ENCODE data around the gene NOS1AP. TPM values are rescaled to one million over a fixed set of nuclear protein-coding genes. Genes with fewer than 3 reads are reported as not detected.

NOS1AP gene
- total RNA-seq, 2 experiments from 2014 or later: not detected

DNA sequence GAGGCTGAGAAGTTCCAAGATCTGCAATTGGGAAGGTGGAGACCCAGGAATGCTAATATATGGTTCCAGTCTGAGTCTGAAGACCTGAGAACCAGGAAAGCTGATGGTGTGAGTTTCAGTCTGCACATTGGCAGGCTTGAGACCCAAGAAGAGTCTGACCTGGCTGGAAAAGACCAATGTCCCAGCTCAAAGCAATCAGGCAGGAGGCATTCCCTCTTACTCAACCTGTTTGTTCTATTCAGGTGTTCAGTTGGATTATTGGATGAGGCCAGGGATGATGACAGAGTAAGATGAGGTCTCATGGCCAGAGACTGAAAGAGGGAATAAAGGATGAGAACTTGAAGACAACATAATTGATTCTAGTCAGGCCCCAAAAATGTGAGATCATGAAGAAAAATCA is 257.1 kb downstream of the NOS1AP start:
- no peaks in the 10 kb centered on the region for H3K9me2 ChIP-seq (ENCODE audit: insufficient read depth, low read length)
- TF ChIP-seq EZH2phosphoT487 (IDR thresholded peaks at IDR 0.05; ENCODE audit: borderline replicate concordance, low read depth, low read length): no peak
- no peak overlapping the region for H3K4me2 ChIP-seq (ENCODE audit: low read length)
- no peaks in the 10 kb centered on the region for H3K79me2 ChIP-seq (ENCODE audit: insufficient read depth, low read depth, low read length)
- BruUV-seq (replicated peaks): no TSS peak
- H4K20me1 ChIP-seq (ENCODE audit: insufficient read depth, low read length): no peaks in the 10 kb centered on the region
- no peak overlapping the region for H3K27ac ChIP-seq (ENCODE audit: low read depth, low read length, poor library complexity, severe bottlenecking)
- no peak overlapping the region for H3K4me3 ChIP-seq (ENCODE audit: low read depth, low read length, poor library complexity, severe bottlenecking)
- H3K9me3 ChIP-seq (ENCODE audit: low read length): no peaks in the 10 kb centered on the region
- H2AFZ ChIP-seq (ENCODE audit: low read length): no peak overlapping the region
- intact Hi-C loops (cut with micrococcal nuclease; ENCODE audit: unreplicated experiment): no loop called here
- ChIA-PET POLR2A (no interaction called here), CTCF (ENCODE audit: unreplicated experiment) (no interaction called here)
- no peaks in the 10 kb centered on the region for H3K36me3 ChIP-seq (ENCODE audit: insufficient read depth, low read length)
- no peak for DNase-seq (ENCODE audit: low spot score)
- H3K4me1 ChIP-seq (ENCODE audit: insufficient read depth, low read length, poor library complexity, severe bottlenecking): no peaks in the 10 kb centered on the region

DNA sequence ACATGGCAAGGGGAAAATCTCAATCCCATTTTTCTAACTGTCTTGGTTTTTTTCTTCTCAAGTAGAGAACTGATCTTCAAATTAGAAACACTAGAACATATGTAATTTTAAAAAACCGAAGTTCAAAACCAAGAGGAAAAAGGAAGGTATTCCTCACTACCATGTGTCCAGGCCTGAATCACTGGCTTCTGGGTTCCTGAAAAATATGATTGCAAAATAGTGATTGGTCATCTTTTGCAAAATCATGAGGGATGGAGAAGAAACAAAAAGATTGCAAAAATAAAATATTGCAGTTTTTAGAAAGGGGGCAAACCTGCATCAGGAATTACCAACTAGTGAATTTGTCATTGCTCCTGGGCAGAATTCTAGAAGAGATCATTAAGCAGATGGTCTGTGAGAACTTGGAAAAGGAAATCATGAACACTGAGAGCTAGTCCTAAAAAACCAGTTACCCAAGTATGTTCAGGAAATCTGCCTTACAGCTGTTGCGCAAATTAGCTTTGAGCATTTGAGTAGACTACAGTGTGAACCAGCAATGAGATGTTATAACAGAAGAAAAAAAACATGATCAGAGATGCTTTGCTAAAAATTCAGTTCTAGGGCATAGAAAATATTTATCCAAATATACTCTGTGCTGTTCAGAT is 257.8 kb downstream of the NOS1AP start:
- H2AFZ ChIP-seq (ENCODE audit: low read length): no peak overlapping the region
- no peaks in the 10 kb centered on the region for H3K36me3 ChIP-seq (ENCODE audit: insufficient read depth, low read length)
- no peaks in the 10 kb centered on the region for H3K9me3 ChIP-seq (ENCODE audit: low read length)
- no peaks in the 10 kb centered on the region for H3K79me2 ChIP-seq (ENCODE audit: insufficient read depth, low read depth, low read length)
- no peak overlapping the region for H3K4me2 ChIP-seq (ENCODE audit: low read length)
- TF ChIP-seq EZH2phosphoT487 (IDR thresholded peaks at IDR 0.05; ENCODE audit: borderline replicate concordance, low read depth, low read length): no peak
- TF ChIP-seq, protein P1, sequence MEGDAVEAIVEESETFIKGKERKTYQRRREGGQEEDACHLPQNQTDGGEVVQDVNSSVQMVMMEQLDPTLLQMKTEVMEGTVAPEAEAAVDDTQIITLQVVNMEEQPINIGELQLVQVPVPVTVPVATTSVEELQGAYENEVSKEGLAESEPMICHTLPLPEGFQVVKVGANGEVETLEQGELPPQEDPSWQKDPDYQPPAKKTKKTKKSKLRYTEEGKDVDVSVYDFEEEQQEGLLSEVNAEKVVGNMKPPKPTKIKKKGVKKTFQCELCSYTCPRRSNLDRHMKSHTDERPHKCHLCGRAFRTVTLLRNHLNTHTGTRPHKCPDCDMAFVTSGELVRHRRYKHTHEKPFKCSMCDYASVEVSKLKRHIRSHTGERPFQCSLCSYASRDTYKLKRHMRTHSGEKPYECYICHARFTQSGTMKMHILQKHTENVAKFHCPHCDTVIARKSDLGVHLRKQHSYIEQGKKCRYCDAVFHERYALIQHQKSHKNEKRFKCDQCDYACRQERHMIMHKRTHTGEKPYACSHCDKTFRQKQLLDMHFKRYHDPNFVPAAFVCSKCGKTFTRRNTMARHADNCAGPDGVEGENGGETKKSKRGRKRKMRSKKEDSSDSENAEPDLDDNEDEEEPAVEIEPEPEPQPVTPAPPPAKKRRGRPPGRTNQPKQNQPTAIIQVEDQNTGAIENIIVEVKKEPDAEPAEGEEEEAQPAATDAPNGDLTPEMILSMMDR (conservative IDR thresholded peaks at IDR 0.05; ENCODE audit: low read length): no peak
- ChIA-PET POLR2A (no interaction called here), CTCF (ENCODE audit: unreplicated experiment) (no interaction called here)
- no peak overlapping the region for H3K27ac ChIP-seq (ENCODE audit: low read depth, low read length, poor library complexity, severe bottlenecking)
- no peak for DNase-seq (ENCODE audit: low spot score)
- BruUV-seq (replicated peaks): no TSS peak
- H3K4me1 ChIP-seq (ENCODE audit: insufficient read depth, low read length, poor library complexity, severe bottlenecking): no peaks in the 10 kb centered on the region
- H3K4me3 ChIP-seq (ENCODE audit: low read depth, low read length, poor library complexity, severe bottlenecking): no peak overlapping the region
- no peaks in the 10 kb centered on the region for H4K20me1 ChIP-seq (ENCODE audit: insufficient read depth, low read length)
- H3K9me2 ChIP-seq (ENCODE audit: insufficient read depth, low read length): no peaks in the 10 kb centered on the region
- intact Hi-C loops (cut with micrococcal nuclease; ENCODE audit: unreplicated experiment): no loop called here

DNA sequence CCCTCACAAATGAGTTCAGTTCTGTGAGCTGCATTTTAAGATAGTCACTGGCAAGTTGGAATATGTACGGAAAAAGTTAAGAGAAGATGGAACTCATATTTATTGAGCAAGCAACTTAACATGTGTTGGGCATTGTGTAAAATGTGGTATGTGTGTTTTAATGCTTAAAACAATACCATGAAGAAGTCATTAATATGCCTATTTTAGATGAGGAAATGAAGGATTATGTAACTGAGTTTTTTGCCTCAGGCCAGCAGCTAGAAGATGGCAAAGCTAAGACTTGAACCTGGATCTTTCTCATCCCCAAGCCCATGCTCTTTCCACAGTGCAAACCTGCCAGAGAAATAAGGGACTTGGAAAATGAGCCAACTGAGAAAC is 258.3 kb downstream of the NOS1AP start:
- no peaks in the 10 kb centered on the region for H3K79me2 ChIP-seq (ENCODE audit: insufficient read depth, low read depth, low read length)
- ChIA-PET CTCF (ENCODE audit: unreplicated experiment) (no interaction called here), POLR2A (no interaction called here)
- intact Hi-C loops (cut with micrococcal nuclease; ENCODE audit: unreplicated experiment): no loop called here
- no peak overlapping the region for H3K27ac ChIP-seq (ENCODE audit: low read depth, low read length, poor library complexity, severe bottlenecking)
- no peak for TF ChIP-seq EZH2phosphoT487 (IDR thresholded peaks at IDR 0.05; ENCODE audit: borderline replicate concordance, low read depth, low read length)
- TF ChIP-seq, protein P1 (conservative IDR thresholded peaks at IDR 0.05; ENCODE audit: low read length): no peak
- no peaks in the 10 kb centered on the region for H3K9me2 ChIP-seq (ENCODE audit: insufficient read depth, low read length)
- H4K20me1 ChIP-seq (ENCODE audit: insufficient read depth, low read length): no peaks in the 10 kb centered on the region
- no peaks in the 10 kb centered on the region for H3K9me3 ChIP-seq (ENCODE audit: low read length)
- no peak overlapping the region for H3K4me2 ChIP-seq (ENCODE audit: low read length)
- no peak for DNase-seq (ENCODE audit: low spot score)
- H3K4me3 ChIP-seq (ENCODE audit: low read depth, low read length, poor library complexity, severe bottlenecking): no peak overlapping the region
- H2AFZ ChIP-seq (ENCODE audit: low read length): no peak overlapping the region
- no peaks in the 10 kb centered on the region for H3K36me3 ChIP-seq (ENCODE audit: insufficient read depth, low read length)
- no peaks in the 10 kb centered on the region for H3K4me1 ChIP-seq (ENCODE audit: insufficient read depth, low read length, poor library complexity, severe bottlenecking)
- BruUV-seq (replicated peaks): no TSS peak

Data from OCI-LY7 (cell line).